Activated T-helper 9 cell treated with anti-CD3 and anti-CD28 coated beads, Interleukin-2, amount 50 U/mL, for 16 hours (primary cell): ENCODE results near the gene USO1.
"Not testable (repeated sequence)": the region's sequence is repeated elsewhere in the genome, so short reads cannot be mapped to it uniquely, and the experiment has no call there.

Experiments used
- DNase-seq: peaks from one replicate; pipeline ENCODE4 v3.0.0-alpha.2; 2020; ENCODE audit warnings: low read depth

Gene USO1

GRCh38 chr4:75841641-75842520 lies 117.5 kb downstream of the USO1 start:
- DNase-seq: no peak

DNA sequence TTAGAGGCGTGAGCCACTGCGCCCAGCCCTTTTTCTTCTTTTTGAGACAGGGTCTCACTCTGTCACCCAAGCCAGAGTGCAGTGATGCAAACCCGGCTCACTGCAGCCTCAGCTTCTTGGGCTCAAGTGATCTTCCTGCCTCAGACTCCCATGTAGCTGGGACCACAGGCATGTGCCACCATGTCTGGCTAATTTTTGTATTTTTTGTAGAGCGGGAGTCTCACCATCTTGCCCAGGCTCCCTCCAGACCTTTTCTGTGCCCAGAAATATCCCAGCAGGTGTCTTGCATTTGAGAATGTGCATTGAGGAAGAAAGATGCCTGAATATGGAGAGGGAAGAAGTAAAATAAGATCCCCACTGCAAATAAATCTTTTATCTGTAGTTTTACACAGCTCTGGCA lies 119.2 kb downstream of the USO1 start:
- DNase-seq: no peak

DNA sequence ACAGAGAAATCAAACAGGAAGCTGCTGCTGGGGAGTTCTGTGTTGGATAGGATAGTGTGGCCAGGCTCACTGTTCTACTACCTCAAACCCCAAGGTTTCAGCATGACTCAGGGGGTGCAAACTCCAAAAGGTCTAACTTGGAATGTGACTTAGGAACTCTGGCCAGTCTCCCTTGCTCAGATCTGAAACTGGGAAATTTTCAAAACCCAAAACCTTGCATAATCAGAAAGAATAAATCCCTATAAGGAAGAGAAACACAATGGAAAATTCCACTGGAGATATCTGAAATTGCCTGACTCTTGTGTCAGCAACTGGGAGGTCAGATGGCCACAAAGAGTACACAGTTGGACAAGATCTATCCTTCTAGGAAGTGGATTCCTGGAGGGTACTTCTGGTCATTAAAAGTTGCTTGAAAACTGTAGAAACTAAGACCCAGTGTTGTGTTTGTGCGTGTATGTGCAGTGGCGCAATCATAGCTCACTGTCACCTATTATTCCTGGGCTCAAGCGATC lies 119.8 kb downstream of the USO1 start:
- no peak for DNase-seq

DNA sequence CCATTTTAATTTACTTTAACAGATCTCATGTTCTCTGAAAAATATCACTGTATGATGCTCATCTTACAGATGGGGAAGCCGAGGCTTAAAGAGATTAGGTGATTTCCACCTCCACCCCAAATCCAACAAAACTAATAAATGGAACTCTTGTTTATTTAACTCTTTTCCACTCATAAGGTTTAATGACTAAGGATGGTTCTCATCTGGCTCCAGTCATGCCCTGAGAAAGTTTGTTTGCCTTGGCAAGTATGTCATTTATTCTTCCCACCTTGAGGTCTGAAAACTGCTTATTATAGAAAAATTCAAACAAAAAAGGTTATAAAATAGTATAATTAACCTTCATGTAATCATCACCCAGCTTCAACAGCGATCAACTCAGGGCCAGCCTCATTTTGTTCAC lies 121.6 kb downstream of the USO1 start:
- DNase-seq: no peak

DNA sequence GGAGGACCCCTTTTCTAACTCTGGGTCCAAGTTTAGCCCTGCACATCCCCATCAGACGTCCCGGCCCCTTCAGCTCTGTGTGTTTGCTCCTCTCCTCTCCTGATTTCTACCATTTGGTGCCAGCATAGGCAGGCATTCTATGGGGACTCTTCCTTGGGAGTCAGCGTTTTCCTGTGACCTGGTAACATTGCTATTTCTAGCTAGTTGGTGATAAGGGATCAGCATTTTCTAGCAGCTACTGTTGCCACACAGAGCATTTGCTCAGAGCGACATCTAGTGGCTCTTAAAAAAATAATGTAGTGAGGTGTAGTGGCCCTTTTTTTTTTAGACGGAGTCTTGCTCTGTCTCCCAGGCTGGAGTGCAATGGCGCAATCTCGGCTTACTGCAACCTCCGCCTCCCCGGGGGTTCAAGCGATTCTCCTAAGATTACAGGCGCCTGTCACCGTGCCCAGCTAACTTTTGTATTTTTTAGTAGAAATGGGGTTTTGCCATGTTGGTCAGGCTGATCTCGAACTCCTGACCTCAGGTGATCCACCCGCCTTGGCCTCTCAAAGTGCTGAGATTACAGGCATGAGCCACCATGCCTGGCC lies 123.9 kb downstream of the USO1 start:
- not testable (repeated sequence) for DNase-seq

DNA sequence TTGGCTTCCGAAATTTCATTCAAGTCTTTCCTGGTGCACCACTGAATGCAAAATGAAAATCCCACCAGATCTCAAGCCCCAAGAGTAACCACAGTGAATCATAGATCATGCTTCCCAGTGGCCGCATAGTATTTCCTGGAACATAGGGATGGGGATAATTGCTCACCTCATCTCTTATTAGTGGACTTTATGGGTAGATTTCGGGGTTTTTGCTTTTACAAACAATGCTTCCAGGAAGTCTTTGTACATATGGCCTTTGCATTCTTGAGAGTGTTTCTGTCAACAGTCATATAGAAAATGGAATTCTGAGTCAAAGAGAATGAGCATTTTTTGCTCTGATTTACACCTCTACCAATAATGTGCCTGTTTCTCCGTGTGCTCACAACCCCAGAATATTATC lies 124.5 kb downstream of the USO1 start:
- no peak for DNase-seq

- no peak for DNase-seq
These were observed 125.1 kb downstream of the USO1 start for GRCh38 chr4:75849461-75849860.

DNA sequence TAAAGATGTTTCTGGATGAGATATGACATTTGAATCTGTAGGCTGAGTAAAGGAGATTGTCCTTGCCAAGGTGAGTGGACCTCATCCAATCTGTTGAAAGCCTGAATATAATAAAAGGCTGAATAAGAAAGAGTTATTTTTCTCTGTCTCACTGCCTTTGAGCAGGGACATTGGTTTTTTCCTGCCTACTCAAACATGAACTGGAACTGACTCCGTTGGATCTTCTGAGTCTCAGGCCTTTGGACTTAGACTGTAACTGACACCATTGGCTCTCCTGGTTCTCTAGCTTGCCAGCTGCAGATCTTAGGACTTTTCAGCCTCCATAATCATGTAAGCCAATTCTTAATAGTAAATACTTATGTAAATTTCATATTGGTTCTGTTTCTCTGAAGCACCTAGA lies 134.3 kb downstream of the USO1 start:
- DNase-seq: no peak

DNA sequence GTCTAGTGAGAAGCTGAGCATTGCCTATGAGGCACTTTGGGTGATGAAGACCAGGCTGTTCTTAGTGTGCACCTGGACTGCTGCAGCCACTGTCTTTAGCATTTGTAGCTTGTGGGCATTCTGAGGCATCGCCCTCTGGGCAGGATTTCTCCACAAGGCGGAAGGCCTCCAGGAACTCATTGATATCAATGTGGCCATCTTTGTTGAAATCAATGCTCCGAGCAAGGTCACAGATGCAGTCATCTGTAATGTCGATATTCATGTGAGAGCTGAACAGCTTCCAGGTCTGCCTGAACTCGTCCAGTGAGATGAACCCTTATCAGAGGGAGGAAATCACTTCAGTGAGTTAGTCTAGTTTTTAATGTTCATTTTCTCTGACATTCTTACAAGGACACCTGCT lies 136.2 kb downstream of the USO1 start:
- DNase-seq: no peak
